Measurements from ENCODE around the gene CD1B. TPM values are rescaled to one million over a fixed set of nuclear protein-coding genes. Genes with fewer than 3 reads are reported as not detected.

CD1B gene
- total and polyA plus RNA-seq, 2 experiments from 2014 or later = not detected

DNA sequence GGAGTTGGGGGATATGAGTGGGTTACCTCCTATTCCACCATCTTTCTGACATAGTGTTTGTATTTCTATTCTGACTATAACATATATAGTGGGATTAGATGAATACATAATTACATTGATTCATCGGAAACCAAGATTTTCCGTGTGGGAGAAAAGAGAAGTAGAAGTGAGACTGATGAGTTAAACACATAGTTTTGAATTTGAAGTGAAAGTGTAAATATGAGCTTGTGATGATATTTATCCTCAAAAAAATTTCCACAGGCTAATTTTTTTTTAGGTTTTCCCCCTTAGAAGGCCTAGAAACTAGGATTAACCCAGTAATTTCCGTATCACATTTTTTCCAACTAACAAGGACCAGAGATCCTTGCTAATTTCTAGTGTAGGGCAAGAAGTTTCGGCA is 6.9 kb downstream of the CD1B start:
- Histone ChIP-seq H3K79me2 (ENCODE audit: insufficient read depth) (no peaks in the 10 kb centered on the region), H4K20me1 (ENCODE audit: insufficient read depth) (no peaks in the 10 kb centered on the region)
- WGBS, 2 experiments (ENCODE audit: low coverage in 1 of 2, low lambda C conversion rate in 2 of 2, missing lambda C conversion rate in 2 of 2) = 25 to 29% methylated on average over 4 of the region's 4 CpGs

DNA sequence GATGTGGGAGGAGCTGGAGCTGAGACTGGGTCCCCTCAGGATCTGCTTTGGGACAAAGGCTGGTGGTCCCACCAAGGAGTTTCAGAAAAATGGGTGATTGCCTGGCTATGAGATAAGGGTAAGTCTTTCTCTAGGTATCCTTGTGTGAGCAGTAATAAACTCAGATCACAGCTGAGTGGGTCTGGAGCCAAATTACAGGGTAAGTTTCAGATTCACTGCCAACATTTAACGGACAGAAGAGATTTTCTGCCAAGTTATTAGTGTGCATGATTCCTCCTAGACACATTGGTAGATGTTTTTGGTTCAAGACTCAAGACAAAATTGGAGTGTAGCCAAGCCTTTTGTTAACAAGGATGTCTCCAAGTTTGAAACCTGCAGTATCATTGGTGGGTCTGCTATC is 7.5 kb downstream of the CD1B start:
- Histone ChIP-seq H3K9me2 (ENCODE audit: insufficient read depth) (no peaks in the 10 kb centered on the region), H2AFZ (no peak overlapping the region), H3K4me1 (ENCODE audit: insufficient read depth) (no peaks in the 10 kb centered on the region), H3K27ac (no peak overlapping the region), H4K20me1 (ENCODE audit: insufficient read depth) (no peaks in the 10 kb centered on the region), H3F3A (ENCODE audit: insufficient read depth) (no peaks in the 10 kb centered on the region), H3K9me3 (ENCODE audit: low read depth) (no peaks in the 10 kb centered on the region), H3K4me2 (ENCODE audit: unreplicated experiment) (no peak overlapping the region), H3K27me3 (replicated peaks; ENCODE audit: insufficient read depth) (no peaks in the 10 kb centered on the region), H3K4me3 (no peak overlapping the region), H3K79me2 (ENCODE audit: insufficient read depth) (no peaks in the 10 kb centered on the region), H3K36me3 (ENCODE audit: low read depth) (no peaks in the 10 kb centered on the region), H3K9ac (no peak overlapping the region)
- WGBS, 2 experiments (ENCODE audit: low coverage in 1 of 2, low lambda C conversion rate in 2 of 2, missing lambda C conversion rate in 2 of 2) = 0 to 7% methylated on average over 1 of the region's 1 CpG
- peak; percentile 2 for DNase-seq
- in situ Hi-C loops (cut with MboI) = no loop called here
- TF ChIP-seq EZH2 (IDR thresholded peaks at IDR 0.05; ENCODE audit: insufficient read depth, poor library complexity, severe bottlenecking) (no peak), EZH2phosphoT487 (IDR thresholded peaks at IDR 0.05; ENCODE audit: insufficient read depth, low read depth) (no peak)

More for the DNA sequence above, 6.9 kb downstream of the CD1B start:
- no peak for DNase-seq
- Histone ChIP-seq H3K9ac (no peak overlapping the region), H3K36me3 (ENCODE audit: low read depth) (no peaks in the 10 kb centered on the region), H3K4me2 (ENCODE audit: unreplicated experiment) (no peak overlapping the region), H3K4me1 (ENCODE audit: insufficient read depth) (no peaks in the 10 kb centered on the region), H3K27me3 (replicated peaks; ENCODE audit: insufficient read depth) (no peaks in the 10 kb centered on the region), H3K9me3 (ENCODE audit: low read depth) (no peaks in the 10 kb centered on the region), H3F3A (ENCODE audit: insufficient read depth) (no peaks in the 10 kb centered on the region), H3K9me2 (ENCODE audit: insufficient read depth) (no peaks in the 10 kb centered on the region), H3K4me3 (no peak overlapping the region), H2AFZ (no peak overlapping the region), H3K27ac (no peak overlapping the region)
- in situ Hi-C loops (cut with MboI) = no loop called here
- TF ChIP-seq EZH2phosphoT487 (IDR thresholded peaks at IDR 0.05; ENCODE audit: insufficient read depth, low read depth) (no peak), EZH2 (IDR thresholded peaks at IDR 0.05; ENCODE audit: insufficient read depth, poor library complexity, severe bottlenecking) (no peak)

DNA sequence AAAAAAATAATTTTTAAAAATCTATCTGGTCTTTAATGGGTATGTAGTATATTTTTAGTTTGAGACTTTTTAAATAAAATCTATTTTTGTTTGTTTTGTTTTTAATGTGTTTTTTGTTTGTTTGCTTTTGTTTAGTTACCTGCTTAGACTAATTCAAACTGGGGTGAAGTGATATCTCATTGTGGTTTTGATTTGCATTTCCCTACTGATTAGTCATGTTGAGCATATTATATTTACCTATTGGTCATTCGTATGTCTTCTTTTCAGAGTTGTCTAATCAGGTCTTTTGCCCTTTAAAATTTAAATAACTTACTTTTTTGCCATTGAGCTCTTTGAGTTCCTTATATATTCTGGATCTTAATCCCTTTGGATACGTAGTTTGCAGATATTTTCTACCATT is 20.3 kb downstream of the CD1B start:
- Histone ChIP-seq H3K4me2 (ENCODE audit: unreplicated experiment) (no peak overlapping the region), H3K9ac (no peak overlapping the region), H3K9me3 (ENCODE audit: low read depth) (no peaks in the 10 kb centered on the region), H3F3A (ENCODE audit: insufficient read depth) (no peaks in the 10 kb centered on the region), H3K79me2 (ENCODE audit: insufficient read depth) (no peaks in the 10 kb centered on the region), H3K4me3 (no peak overlapping the region), H3K27me3 (replicated peaks; ENCODE audit: insufficient read depth) (no peaks in the 10 kb centered on the region), H3K27ac (no peak overlapping the region), H4K20me1 (ENCODE audit: insufficient read depth) (no peaks in the 10 kb centered on the region), H3K9me2 (ENCODE audit: insufficient read depth) (no peaks in the 10 kb centered on the region), H3K4me1 (ENCODE audit: insufficient read depth) (no peaks in the 10 kb centered on the region), H3K36me3 (ENCODE audit: low read depth) (no peaks in the 10 kb centered on the region), H2AFZ (no peak overlapping the region)
- 11 to 12% methylated on average over 2 of the region's 2 CpGs for WGBS, 2 experiments (ENCODE audit: low coverage in 1 of 2, low lambda C conversion rate in 2 of 2, missing lambda C conversion rate in 2 of 2)
- in situ Hi-C loops (cut with MboI) = no loop called here
- DNase-seq = no peak
- no peak for TF ChIP-seq EZH2phosphoT487 (IDR thresholded peaks at IDR 0.05; ENCODE audit: insufficient read depth, low read depth)
- no peak for TF ChIP-seq EZH2 (IDR thresholded peaks at IDR 0.05; ENCODE audit: insufficient read depth, poor library complexity, severe bottlenecking)

DNA sequence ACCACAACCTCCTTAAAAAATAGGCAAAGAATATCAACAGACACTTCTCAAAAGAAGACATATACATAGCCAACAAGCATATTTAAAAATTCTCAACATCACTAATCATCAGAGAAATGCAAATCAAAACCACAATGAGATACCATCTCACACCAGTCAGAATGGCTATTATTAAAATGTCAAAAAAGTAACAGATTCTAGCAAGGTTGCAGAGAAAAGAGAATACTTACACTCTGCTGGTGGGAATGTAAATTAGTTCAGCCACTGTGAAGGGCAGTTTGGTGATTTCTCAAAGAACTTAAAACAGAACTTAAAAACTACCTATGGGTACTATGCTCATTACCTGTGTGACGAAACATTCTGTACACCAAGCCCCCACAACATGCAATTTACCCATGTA is 20.7 kb downstream of the CD1B start:
- WGBS, 2 experiments (ENCODE audit: low coverage in 1 of 2, low lambda C conversion rate in 2 of 2, missing lambda C conversion rate in 2 of 2) = 25 to 31% methylated on average over 1 of the region's 1 CpG
- no peak for TF ChIP-seq EZH2phosphoT487 (IDR thresholded peaks at IDR 0.05; ENCODE audit: insufficient read depth, low read depth)
- TF ChIP-seq EZH2 (IDR thresholded peaks at IDR 0.05; ENCODE audit: insufficient read depth, poor library complexity, severe bottlenecking) = no peak
- H3K27me3 ChIP-seq (replicated peaks; ENCODE audit: insufficient read depth) = no peaks in the 10 kb centered on the region
- no peak overlapping the region for H3K4me2 ChIP-seq (ENCODE audit: unreplicated experiment)
- H3F3A ChIP-seq (ENCODE audit: insufficient read depth) = no peaks in the 10 kb centered on the region
- in situ Hi-C loops (cut with MboI) = no loop called here
- H2AFZ ChIP-seq = no peak overlapping the region
- H3K79me2 ChIP-seq (ENCODE audit: insufficient read depth) = no peaks in the 10 kb centered on the region
- no peaks in the 10 kb centered on the region for H3K9me2 ChIP-seq (ENCODE audit: insufficient read depth)
- H3K4me1 ChIP-seq (ENCODE audit: insufficient read depth) = no peaks in the 10 kb centered on the region
- no peaks in the 10 kb centered on the region for H3K36me3 ChIP-seq (ENCODE audit: low read depth)
- no peak for DNase-seq
- H3K27ac ChIP-seq = no peak overlapping the region
- no peaks in the 10 kb centered on the region for H3K9me3 ChIP-seq (ENCODE audit: low read depth)
- H3K4me3 ChIP-seq = no peak overlapping the region
- no peaks in the 10 kb centered on the region for H4K20me1 ChIP-seq (ENCODE audit: insufficient read depth)
- no peak overlapping the region for H3K9ac ChIP-seq

DNA sequence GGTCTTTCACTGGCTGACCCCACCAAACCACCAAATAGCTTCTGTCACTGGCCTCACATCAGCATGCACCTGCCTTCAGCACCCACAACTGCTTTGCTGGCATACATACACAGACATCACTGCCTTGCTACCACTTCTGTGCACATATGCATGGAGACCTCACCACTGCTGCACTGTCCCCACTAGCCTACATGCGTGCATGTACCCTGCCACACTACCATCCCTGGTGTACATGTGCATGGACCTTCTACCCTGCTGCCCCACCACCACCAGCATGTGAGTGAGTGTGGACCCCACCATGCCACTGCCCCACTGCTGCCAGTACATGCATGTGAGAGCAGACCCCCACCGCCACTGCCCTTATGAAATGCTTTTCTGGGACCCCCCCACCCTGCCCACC is 35.5 kb downstream of the CD1B start:
- DNase-seq = no peak
- TF ChIP-seq EZH2 (IDR thresholded peaks at IDR 0.05; ENCODE audit: insufficient read depth, poor library complexity, severe bottlenecking) = no peak
- no peak for TF ChIP-seq EZH2phosphoT487 (IDR thresholded peaks at IDR 0.05; ENCODE audit: insufficient read depth, low read depth)
- Histone ChIP-seq H3K4me2 (ENCODE audit: unreplicated experiment) (no peak overlapping the region), H3K36me3 (ENCODE audit: low read depth) (no peaks in the 10 kb centered on the region), H3F3A (ENCODE audit: insufficient read depth) (no peaks in the 10 kb centered on the region), H3K27me3 (replicated peaks; ENCODE audit: insufficient read depth) (no peaks in the 10 kb centered on the region), H3K4me1 (ENCODE audit: insufficient read depth) (no peaks in the 10 kb centered on the region), H4K20me1 (ENCODE audit: insufficient read depth) (no peaks in the 10 kb centered on the region), H3K27ac (no peak overlapping the region), H3K9me2 (ENCODE audit: insufficient read depth) (no peaks in the 10 kb centered on the region), H3K9me3 (ENCODE audit: low read depth) (no peaks in the 10 kb centered on the region), H3K9ac (no peak overlapping the region), H3K4me3 (no peak overlapping the region), H2AFZ (no peak overlapping the region), H3K79me2 (ENCODE audit: insufficient read depth) (no peaks in the 10 kb centered on the region)
- WGBS, 2 experiments (ENCODE audit: low coverage in 1 of 2, low lambda C conversion rate in 2 of 2, missing lambda C conversion rate in 2 of 2) = 11 to 14% methylated on average over 1 to 2 of the region's 2 CpGs
- in situ Hi-C loops (cut with MboI) = no loop called here

Data from GM23248 (cell line).